ENCODE data around the gene STUB1. TPM values are rescaled to one million over a fixed set of nuclear protein-coding genes. Genes with fewer than 3 reads are reported as not detected.

Gene STUB1
- total and polyA plus RNA-seq, 2 of the 8 experiments (the other 6 are each of a cell fraction or from before 2014, with no cell fraction given) = 89.9 to 103 TPM

GRCh38 chr16:718922-719321 is 38.7 kb downstream of the STUB1 start:
- H2AFZ ChIP-seq (ENCODE audit: low read length) = no peak overlapping the region
- H3K23me2 ChIP-seq (ENCODE audit: low read depth, low read length) = peaks cover 19% of the 10 kb centered on the region; the same call in 1 of the 2 replicates
- CTCF ChIA-PET (ENCODE audit: partially characterized antibody) = interaction anchor here (1.2 to 35.8 kb wide), 5 partner anchors 2 to 86 kb away, joined by 4 to 977 read pairs (median 424); partner anchors contain the start of genes ANTKMT, CCDC78, CHTF18 and CIAO3
- no peak overlapping the region for H2BK12ac ChIP-seq (ENCODE audit: low read depth, low read length)
- no peak overlapping the region for H3K27ac ChIP-seq (ENCODE audit: low read depth, low read length)
- no peak overlapping the region; a peak in 1 of 4 replicates for H3K4me2 ChIP-seq (ENCODE audit: insufficient read depth in 1 of 2, low read depth in 2 of 2, low read length in 2 of 2)
- H2BK120ac ChIP-seq (replicated peaks; ENCODE audit: low read depth, low read length) = no peak overlapping the region
- no peak overlapping the region for H3K18ac ChIP-seq (ENCODE audit: extremely low read depth, low read length)
- no peaks in the 10 kb centered on the region for H3K79me2 ChIP-seq (ENCODE audit: control insufficient read depth in 1 of 2, insufficient read depth in 2 of 2, low read length in 2 of 2)
- no peak overlapping the region for H4K91ac ChIP-seq (replicated peaks; ENCODE audit: insufficient read length, low read length)
- no peak overlapping the region; the same call in 1 of the 2 replicates for H2BK5ac ChIP-seq (ENCODE audit: low read depth, low read length)
- H4K8ac ChIP-seq (ENCODE audit: extremely low read depth, insufficient read depth, low read length) = peak overlapping the region; percentile 53; the same call in 1 of the 2 replicates
- no peak for DNase-seq (ENCODE audit: low read depth in 1 of 2, low spot score in 2 of 2)
- peaks cover 0 to 35% (median 19%) of the 10 kb centered on the region in 4 experiments; a peak in 6 of 7 replicates for H3K27me3 ChIP-seq (replicated peaks in 1 of 4; ENCODE audit: control insufficient read depth in 3 of 4, extremely low read depth in 1 of 4, insufficient read depth in 3 of 4, low read length in 3 of 4)
- H3K9ac ChIP-seq (replicated peaks in 1 of 4; ENCODE audit: extremely low read depth in 1 of 4, low read depth in 3 of 4, low read length in 3 of 4) = no peak overlapping the region
- POLR2A ChIA-PET (ENCODE audit: partially characterized antibody) = interaction anchor here (0.8 to 23.0 kb wide), 8 partner anchors 2 to 148 kb away, joined by 3 to 353 read pairs (median 27); partner anchors contain the start of genes ANTKMT, CCDC78, CHTF18 and CIAO3
- H3K36me3 ChIP-seq (ENCODE audit: control insufficient read depth in 2 of 4, insufficient read depth in 4 of 4, low read length in 3 of 4) = peaks cover 0 to 6% (median 0%) of the 10 kb centered on the region in 4 experiments; a peak in 1 of 8 replicates
- peaks cover 0 to 29% (median 19%) of the 10 kb centered on the region in 4 experiments; a peak in 5 of 7 replicates for H3K4me1 ChIP-seq (replicated peaks in 1 of 4; ENCODE audit: control insufficient read depth in 3 of 4, insufficient read depth in 4 of 4, low read length in 3 of 4)
- H4K20me1 ChIP-seq (replicated peaks in 1 of 2; ENCODE audit: control insufficient read depth in 1 of 2, insufficient read depth in 2 of 2, low read length in 2 of 2) = peaks cover 6 to 19% of the 10 kb centered on the region in 2 experiments
- no peak overlapping the region for H2BK20ac ChIP-seq (ENCODE audit: low read length)
- no peak overlapping the region for H3K14ac ChIP-seq (ENCODE audit: insufficient read length)
- 0 out of 2 replicates have a peak overlapping the region, but pooled peaks have one; percentile 46 for H2BK15ac ChIP-seq (ENCODE audit: low read length)
- H3K23ac ChIP-seq (ENCODE audit: insufficient read length) = no peak overlapping the region
- no peaks in the 10 kb centered on the region for H3K79me1 ChIP-seq (ENCODE audit: low read depth, low read length)
- H4K5ac ChIP-seq (ENCODE audit: insufficient read length, low read depth, low read length) = no peak overlapping the region
- no peak overlapping the region for H3K56ac ChIP-seq (replicated peaks; ENCODE audit: insufficient read length, low read depth, low read length)
- TF ChIP-seq CHD2 (IDR thresholded peaks at IDR 0.05; ENCODE audit: low read length) (no peak), POU5F1 (IDR thresholded peaks at IDR 0.05; ENCODE audit: low read depth, low read length) (no peak), TCF12 (IDR thresholded peaks at IDR 0.05; ENCODE audit: low read depth, low read length) (no peak), FOSL1 (IDR thresholded peaks at IDR 0.05; ENCODE audit: insufficient read depth, low read depth, low read length) (no peak), JUN (IDR thresholded peaks at IDR 0.05; ENCODE audit: low read depth, low read length) (no peak), GTF2F1 (IDR thresholded peaks at IDR 0.05; ENCODE audit: borderline replicate concordance, low read depth, low read length) (no peak), EZH2 (IDR thresholded peaks at IDR 0.05; ENCODE audit: low read depth, low read length, severe bottlenecking) (no peak), KDM4A (IDR thresholded peaks at IDR 0.05; ENCODE audit: low read depth, low read length, severe bottlenecking) (no peak), RNF2 (IDR thresholded peaks at IDR 0.05; ENCODE audit: borderline replicate concordance, low read depth, low read length, missing control alignments, poor library complexity, severe bottlenecking) (no peak), TEAD4 (IDR thresholded peaks at IDR 0.05; ENCODE audit: low read depth, low read length) (no peak), CBX8 (IDR thresholded peaks at IDR 0.05; ENCODE audit: borderline replicate concordance, low read depth, low read length) (no peak), ASH2L (IDR thresholded peaks at IDR 0.05; ENCODE audit: low read length) (no peak)
- FAIRE-seq = no peak
- H3K4ac ChIP-seq (replicated peaks; ENCODE audit: insufficient read length, low read depth, low read length) = no peak overlapping the region
- H3K4me3 ChIP-seq (ENCODE audit: extremely low read depth in 1 of 4, insufficient read depth in 2 of 4, low read depth in 3 of 4, low read length in 4 of 4) = no peak overlapping the region
- no peaks in the 10 kb centered on the region; a peak in 1 of 4 replicates for H3K9me3 ChIP-seq (ENCODE audit: insufficient read depth in 2 of 2, low read depth in 1 of 2, low read length in 1 of 2)
- 0 out of 2 replicates have a peak overlapping the region, but pooled peaks have one; percentile 4 for H2AK5ac ChIP-seq (ENCODE audit: low read depth, low read length)
- WGBS, 2 experiments (ENCODE audit: extremely low coverage in 1 of 2, insufficient coverage in 1 of 2, insufficient read length in 1 of 2, insufficient replicate concordance in 2 of 2, low coverage in 1 of 2, low lambda C conversion rate in 2 of 2, missing lambda C conversion rate in 1 of 2) = 89% methylated on average over 6 of the region's 6 CpGs; no CpG with 5 or more reads in 1 of the 2 experiments
